ENCODE results near the gene KRTAP5-1. TPM values are rescaled to one million over a fixed set of nuclear protein-coding genes. Genes with fewer than 3 reads are reported as not detected.
A peak's percentile ranks its signal among the peaks of the same experiment; 100 is the strongest.

KRTAP5-1 gene
- total and polyA plus RNA-seq, 7 experiments from 2014 or later, result not detected

GRCh38 chr11:1574933-1575242 is 10.2 kb downstream of the KRTAP5-1 start:
- CTCF ChIA-PET, result interaction anchor here (0.7 to 2.8 kb wide), 19 partner anchors 10 to 461 kb away, joined by 3 to 30 read pairs (median 4); no protein-coding TSS in a partner anchor
- intact Hi-C loops (cut with micrococcal nuclease), result loop anchor here (1.0 to 10.0 kb wide), 12 partner anchors 29 to 827 kb away; partner anchors contain the start of genes TOLLIP (in 2 of the 2), KRTAP5-5 (in 1 of the 2), LSP1 (in 1 of the 2) and TSSC4 (in 1 of the 2)
- Histone ChIP-seq H3K27ac (ENCODE audit: low read depth, low read length) (no peak overlapping the region), H3K36me3 (ENCODE audit: control insufficient read depth in 2 of 3, insufficient read depth in 3 of 3, low read length in 3 of 3) (peaks cover 0 to 6% (median 0%) of the 10 kb centered on the region in 3 experiments), H3K4me3 (ENCODE audit: low read length) (no peak overlapping the region), H3K9me3 (ENCODE audit: control insufficient read depth in 2 of 3, low read length in 3 of 3) (peaks cover 0 to 6% (median 0%) of the 10 kb centered on the region in 3 experiments), H3K4me1 (ENCODE audit: control insufficient read depth in 2 of 2, insufficient read depth in 2 of 2, low read length in 2 of 2) (peaks cover 19 to 25% of the 10 kb centered on the region in 2 donors), H3K27me3 (ENCODE audit: control insufficient read depth in 2 of 2, insufficient read depth in 2 of 2, low read length in 2 of 2) (no peaks in the 10 kb centered on the region)
- Mint-ChIP-seq H3K4me1 (peaks cover 0 to 14% (median 8%) of the 10 kb centered on the region in 7 donors), H3K9me3 (peaks cover 0 to 12% (median 7%) of the 10 kb centered on the region in 11 donors), H3K27ac (peak overlapping the region in 1 of 9 donors; percentile 38), H3K27me3 (peaks cover 0 to 39% (median 3%) of the 10 kb centered on the region in 5 donors), H3K36me3 (peaks cover 0 to 4% (median 4%) of the 10 kb centered on the region in 5 donors), H3K4me3 (peak overlapping the region in 8 of 10 donors; percentile 41 to 87 (median 62))
- ATAC-seq, result no peak
- POLR2A ChIA-PET, result interaction anchor here (0.5 to 3.4 kb wide), 5 partner anchors 14 to 121 kb away, joined by 3 to 26 read pairs (median 4); no protein-coding TSS in a partner anchor
- no peak for DNase-seq

GRCh38 chr11:1574238-1574932 is 10.7 kb downstream of the KRTAP5-1 start:
- Mint-ChIP-seq H3K36me3 (peaks cover 0 to 4% (median 4%) of the 10 kb centered on the region in 5 donors), H3K4me1 (peaks cover 0 to 18% (median 9%) of the 10 kb centered on the region in 7 donors), H3K9me3 (peaks cover 0 to 12% (median 7%) of the 10 kb centered on the region in 11 donors), H3K27ac (peak overlapping the region in 7 of 9 donors; percentile 21 to 90 (median 78)), H3K4me3 (peak overlapping the region; percentile 14 to 87 (median 80)), H3K27me3 (peaks cover 0 to 44% (median 3%) of the 10 kb centered on the region in 5 donors)
- peak overlapping the region; percentile 90 for H3K27ac ChIP-seq (ENCODE audit: low read depth, low read length)
- peak overlapping the region; percentile 63 for H3K4me3 ChIP-seq (ENCODE audit: low read length)
- ChIA-PET CTCF (interaction anchor here (0.7 to 2.8 kb wide), 24 partner anchors 10 to 460 kb away, joined by 3 to 30 read pairs (median 4); no protein-coding TSS in a partner anchor), POLR2A (interaction anchor here (0.5 to 3.4 kb wide), 7 partner anchors 9 to 312 kb away, joined by 3 to 26 read pairs (median 4); no protein-coding TSS in a partner anchor)
- peaks cover 0 to 6% (median 0%) of the 10 kb centered on the region in 3 experiments for H3K36me3 ChIP-seq (ENCODE audit: control insufficient read depth in 2 of 3, insufficient read depth in 3 of 3, low read length in 3 of 3)
- ATAC-seq, result peak; percentile 53
- peak; percentile 37 to 76 (median 61) for DNase-seq
- intact Hi-C loops (cut with micrococcal nuclease), result loop anchor here (1.0 to 10.0 kb wide), 12 partner anchors 28 to 828 kb away; partner anchors contain the start of genes TOLLIP (in 2 of the 2), KRTAP5-5 (in 1 of the 2), LSP1 (in 1 of the 2) and TSSC4 (in 1 of the 2)
- H3K9me3 ChIP-seq (ENCODE audit: control insufficient read depth in 2 of 3, low read length in 3 of 3), result peaks cover 0 to 6% (median 0%) of the 10 kb centered on the region in 3 experiments
- H3K27me3 ChIP-seq (ENCODE audit: control insufficient read depth in 2 of 2, insufficient read depth in 2 of 2, low read length in 2 of 2), result no peaks in the 10 kb centered on the region
- peaks cover 19 to 25% of the 10 kb centered on the region in 2 donors for H3K4me1 ChIP-seq (ENCODE audit: control insufficient read depth in 2 of 2, insufficient read depth in 2 of 2, low read length in 2 of 2)

- Mint-ChIP-seq H3K36me3 (peaks cover 0 to 4% (median 4%) of the 10 kb centered on the region in 5 donors), H3K9me3 (peaks cover 0 to 10% (median 5%) of the 10 kb centered on the region in 11 donors), H3K27me3 (peaks cover 0 to 44% (median 3%) of the 10 kb centered on the region in 5 donors), H3K4me1 (peaks cover 0 to 21% (median 9%) of the 10 kb centered on the region in 7 donors), H3K4me3 (peak overlapping the region; percentile 14 to 87 (median 80)), H3K27ac (peak overlapping the region in 8 of 9 donors; percentile 21 to 90 (median 82))
- ATAC-seq (no peak), DNase-seq (peak in 2 of 9 donors; percentile 27 to 35)
- Histone ChIP-seq H3K36me3 (ENCODE audit: control insufficient read depth in 2 of 3, insufficient read depth in 3 of 3, low read length in 3 of 3) (peaks cover 0 to 6% (median 0%) of the 10 kb centered on the region in 3 experiments), H3K27ac (ENCODE audit: low read depth, low read length) (peak overlapping the region; percentile 90), H3K27me3 (ENCODE audit: control insufficient read depth in 2 of 2, insufficient read depth in 2 of 2, low read length in 2 of 2) (no peaks in the 10 kb centered on the region), H3K9me3 (ENCODE audit: control insufficient read depth in 2 of 3, low read length in 3 of 3) (peaks cover 0 to 6% (median 0%) of the 10 kb centered on the region in 3 experiments), H3K4me1 (ENCODE audit: control insufficient read depth in 2 of 2, insufficient read depth in 2 of 2, low read length in 2 of 2) (peaks cover 19 to 25% of the 10 kb centered on the region in 2 donors), H3K4me3 (ENCODE audit: low read length) (peak overlapping the region; percentile 63)
- CTCF ChIA-PET, result interaction anchor here (0.7 to 2.8 kb wide), 9 partner anchors 9 to 285 kb away, joined by 3 to 30 read pairs (median 4); no protein-coding TSS in a partner anchor
- intact Hi-C loops (cut with micrococcal nuclease), result loop anchor here (1.0 to 10.0 kb wide), 13 partner anchors 28 to 828 kb away; partner anchors contain the start of genes TOLLIP (in 2 of the 2), BRSK2 (in 1 of the 2), KRTAP5-5 (in 1 of the 2) and LSP1 (in 1 of the 2)
- POLR2A ChIA-PET, result interaction anchor here (0.6 to 3.4 kb wide), 6 partner anchors 8 to 311 kb away, joined by 3 to 26 read pairs (median 4); no protein-coding TSS in a partner anchor
Observed at GRCh38 chr11:1573903-1574237, 11.2 kb downstream of the KRTAP5-1 start.

GRCh38 chr11:1573077-1573902 is 11.8 kb downstream of the KRTAP5-1 start:
- CTCF ChIA-PET, result interaction anchor here (0.7 to 2.8 kb wide), 8 partner anchors 8 to 284 kb away, joined by 3 to 30 read pairs (median 4); no protein-coding TSS in a partner anchor
- peak; percentile 2 for ATAC-seq
- Mint-ChIP-seq H3K36me3 (peaks cover 0 to 4% (median 3%) of the 10 kb centered on the region in 5 donors), H3K9me3 (peaks cover 0 to 4% (median 2%) of the 10 kb centered on the region in 11 donors), H3K4me3 (peak overlapping the region; percentile 14 to 87 (median 80)), H3K4me1 (peaks cover 0 to 22% (median 9%) of the 10 kb centered on the region in 7 donors), H3K27me3 (peaks cover 0 to 44% (median 3%) of the 10 kb centered on the region in 5 donors), H3K27ac (peak overlapping the region; percentile 18 to 90 (median 78))
- Histone ChIP-seq H3K4me1 (ENCODE audit: control insufficient read depth in 2 of 2, insufficient read depth in 2 of 2, low read length in 2 of 2) (peaks cover 24 to 25% of the 10 kb centered on the region in 2 donors), H3K27me3 (ENCODE audit: control insufficient read depth in 2 of 2, insufficient read depth in 2 of 2, low read length in 2 of 2) (no peaks in the 10 kb centered on the region), H3K4me3 (ENCODE audit: low read length) (peak overlapping the region; percentile 63), H3K36me3 (ENCODE audit: control insufficient read depth in 2 of 3, insufficient read depth in 3 of 3, low read length in 3 of 3) (peaks cover 0 to 6% (median 0%) of the 10 kb centered on the region in 3 experiments), H3K9me3 (ENCODE audit: control insufficient read depth in 2 of 3, low read length in 3 of 3) (peaks cover 0 to 2% (median 0%) of the 10 kb centered on the region in 3 experiments), H3K27ac (ENCODE audit: low read depth, low read length) (peak overlapping the region; percentile 90)
- peak in 7 of 9 donors; percentile 30 to 56 (median 40) for DNase-seq
- POLR2A ChIA-PET, result interaction anchor here (0.6 to 3.4 kb wide), 6 partner anchors 8 to 310 kb away, joined by 3 to 26 read pairs (median 4); no protein-coding TSS in a partner anchor
- intact Hi-C loops (cut with micrococcal nuclease), result loop anchor here (2.0 to 10.0 kb wide), 6 partner anchors 36 to 829 kb away; partner anchors contain the start of genes BRSK2 (in 1 of the 2), LSP1 (in 1 of the 2), TOLLIP (in 1 of the 2) and TSSC4 (in 1 of the 2)

- Mint-ChIP-seq H3K9me3 (no peaks in the 10 kb centered on the region), H3K36me3 (no peaks in the 10 kb centered on the region), H3K27ac (peak within 1 kb of the TSS in 7 of 9 donors; percentile 43 to 91 (median 84)), H3K4me3 (peak within 1 kb of the TSS; percentile 7 to 87 (median 82)), H3K27me3 (peaks cover 0 to 41% (median 3%) of the 10 kb centered on the region in 5 donors), H3K4me1 (peaks cover 2 to 22% (median 9%) of the 10 kb centered on the region in 7 donors)
- ATAC-seq (peak; percentile 74), DNase-seq (peak; percentile 91 to 97 (median 94))
- H3K4me3 ChIP-seq (ENCODE audit: low read length), result peak within 1 kb of the TSS; percentile 63
- no peaks in the 10 kb centered on the region for H3K27me3 ChIP-seq (ENCODE audit: control insufficient read depth in 2 of 2, insufficient read depth in 2 of 2, low read length in 2 of 2)
- peaks cover 25 to 32% of the 10 kb centered on the region in 2 donors for H3K4me1 ChIP-seq (ENCODE audit: control insufficient read depth in 2 of 2, insufficient read depth in 2 of 2, low read length in 2 of 2)
- intact Hi-C loops (cut with micrococcal nuclease), result loop anchor here (2.0 to 10.0 kb wide), 6 partner anchors 35 to 830 kb away; partner anchors contain the start of genes BRSK2 (in 1 of the 2), LSP1 (in 1 of the 2), TOLLIP (in 1 of the 2) and TSSC4 (in 1 of the 2)
- ChIA-PET CTCF (interaction anchor here (0.6 to 2.8 kb wide), 6 partner anchors 8 to 279 kb away, joined by 3 to 30 read pairs (median 6); partner anchors contain the start of gene KRTAP5-2), POLR2A (interaction anchor here (3.2 to 3.4 kb wide), 2 partner anchors 17 to 26 kb away, joined by 21 to 26 read pairs; no protein-coding TSS in a partner anchor)
- H3K9me3 ChIP-seq (ENCODE audit: control insufficient read depth in 2 of 3, low read length in 3 of 3), result no peaks in the 10 kb centered on the region
- H3K36me3 ChIP-seq (ENCODE audit: control insufficient read depth in 2 of 3, insufficient read depth in 3 of 3, low read length in 3 of 3), result peaks cover 0 to 6% (median 0%) of the 10 kb centered on the region in 3 experiments
- peak within 1 kb of the TSS; percentile 90 for H3K27ac ChIP-seq (ENCODE audit: low read depth, low read length)
Observed at GRCh38 chr11:1572197-1573076, 12.6 kb downstream of the KRTAP5-1 start, which contains the start of gene DUSP8. TSS of gene DUSP8 (minus strand) at chr11:1572271. CDS start at chr11:1565826, 6,445 bp downstream.

All from naive thymus-derived CD4-positive, alpha-beta T cell (primary cell).